Kidney tubule cell (primary cell): ENCODE data around the gene ANXA9.

Source experiments
- DNase-seq: peaks from one replicate; pipeline ENCODE4 v3.0.0-alpha.2; 2018; ENCODE audit warnings: low spot score

The ANXA9 gene

DNA sequence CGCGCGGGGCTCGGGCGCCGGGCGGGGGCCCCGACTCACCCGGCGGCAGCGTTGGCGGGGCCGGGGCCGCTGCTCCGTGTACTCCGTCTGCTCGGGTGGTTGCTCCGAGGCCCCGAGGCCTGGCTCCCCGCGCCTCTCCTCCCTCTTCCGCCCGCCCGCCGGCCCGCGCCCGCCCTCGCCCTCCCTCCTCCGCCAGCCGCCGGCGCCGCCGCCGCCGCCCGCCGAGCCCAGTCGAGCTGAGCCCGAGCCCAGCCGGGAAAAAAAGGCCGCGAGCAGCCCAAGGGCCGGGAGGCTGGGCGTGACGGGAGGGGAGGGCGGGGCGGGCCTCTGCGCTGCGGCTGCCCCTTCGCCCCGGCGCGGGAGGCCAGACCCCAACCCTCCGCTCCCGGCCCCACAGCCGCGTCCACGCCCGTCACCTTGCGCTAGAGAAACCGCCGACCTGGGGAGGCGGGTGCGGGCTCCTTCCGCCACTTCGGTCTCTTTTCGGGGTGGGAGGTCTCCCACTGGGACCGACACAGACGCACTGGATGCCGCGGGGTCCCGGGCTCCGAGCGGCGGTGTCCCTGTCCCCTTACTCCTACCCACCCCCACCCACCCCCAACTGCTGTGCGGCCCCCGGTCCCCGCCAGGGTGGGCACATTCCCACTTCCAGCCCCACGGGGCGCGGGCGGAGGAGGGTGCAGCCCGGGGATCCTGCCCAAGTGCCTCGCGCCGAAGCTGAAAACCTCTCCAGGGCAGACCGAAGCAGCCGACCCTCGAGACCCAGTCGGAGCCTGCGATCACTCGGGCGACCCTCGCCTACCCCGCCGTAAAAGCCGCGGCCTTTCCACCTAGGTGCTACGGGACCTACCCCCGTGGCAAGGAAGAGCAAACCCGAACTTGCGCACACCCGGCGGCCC lies 7.3 kb upstream of the ANXA9 start, which contains the start of gene CERS2:
Gene CERS2, minus strand, starts transcription at position 256 of the 899 bp plus-strand sequence. CDS start 5,745 bp downstream, outside the sequence.
- DNase-seq: peak; percentile 85

- no peak for DNase-seq
Observed at GRCh38 chr1:150976401-150976821, 5.7 kb upstream of the ANXA9 start.

- peak; percentile 94 for DNase-seq
Observed at GRCh38 chr1:150976879-150977694, 5.0 kb upstream of the ANXA9 start.

DNA sequence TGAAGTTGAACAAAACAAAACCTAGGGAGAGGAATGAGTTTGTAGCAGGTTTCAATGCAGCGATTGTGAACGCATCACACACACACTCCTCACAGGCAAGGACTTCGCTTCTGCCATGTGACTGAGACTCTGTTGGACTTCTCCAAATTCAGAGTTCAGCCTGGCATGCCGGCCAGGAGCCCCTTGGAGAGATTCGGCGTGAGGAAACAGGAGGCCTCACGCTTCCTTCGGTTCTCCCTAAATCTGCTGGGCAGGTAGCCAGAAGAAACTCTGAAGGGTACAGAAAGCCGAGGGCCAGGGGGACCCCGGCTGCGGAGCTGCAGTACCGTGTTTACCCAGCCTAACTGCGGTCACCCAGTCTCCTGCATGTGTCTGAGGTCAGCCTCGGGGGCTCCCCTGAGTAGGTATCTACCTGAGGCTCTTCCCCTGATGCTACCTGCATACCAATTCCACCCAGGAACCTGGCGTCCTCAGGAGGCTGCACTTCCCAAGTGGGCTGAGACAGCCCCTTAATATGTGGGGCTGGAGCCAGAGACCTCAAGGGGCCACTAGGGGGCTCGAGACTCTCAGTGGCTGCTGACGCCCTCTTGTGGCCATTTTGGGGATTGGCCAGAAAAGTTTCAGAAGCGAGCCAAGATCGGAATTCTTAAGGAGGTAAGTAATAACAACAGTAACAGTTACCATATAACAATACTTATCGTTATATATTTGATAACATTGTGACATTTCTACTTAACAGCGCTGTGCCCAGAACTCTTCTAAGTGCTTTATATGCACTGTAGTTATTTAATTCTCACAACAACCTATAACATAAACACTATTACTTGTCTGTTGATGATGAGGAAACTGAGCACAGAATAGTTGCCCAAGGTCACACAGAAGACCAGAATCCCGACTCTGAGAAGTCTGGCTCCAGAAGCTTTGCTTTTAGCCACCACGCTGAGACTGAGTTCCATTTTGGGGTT lies 2.7 kb upstream of the ANXA9 start:
- DNase-seq: peak; percentile 89

- DNase-seq: peak; percentile 64
Observed at GRCh38 chr1:150981177-150981804, 801 bp upstream of the ANXA9 start.

DNA sequence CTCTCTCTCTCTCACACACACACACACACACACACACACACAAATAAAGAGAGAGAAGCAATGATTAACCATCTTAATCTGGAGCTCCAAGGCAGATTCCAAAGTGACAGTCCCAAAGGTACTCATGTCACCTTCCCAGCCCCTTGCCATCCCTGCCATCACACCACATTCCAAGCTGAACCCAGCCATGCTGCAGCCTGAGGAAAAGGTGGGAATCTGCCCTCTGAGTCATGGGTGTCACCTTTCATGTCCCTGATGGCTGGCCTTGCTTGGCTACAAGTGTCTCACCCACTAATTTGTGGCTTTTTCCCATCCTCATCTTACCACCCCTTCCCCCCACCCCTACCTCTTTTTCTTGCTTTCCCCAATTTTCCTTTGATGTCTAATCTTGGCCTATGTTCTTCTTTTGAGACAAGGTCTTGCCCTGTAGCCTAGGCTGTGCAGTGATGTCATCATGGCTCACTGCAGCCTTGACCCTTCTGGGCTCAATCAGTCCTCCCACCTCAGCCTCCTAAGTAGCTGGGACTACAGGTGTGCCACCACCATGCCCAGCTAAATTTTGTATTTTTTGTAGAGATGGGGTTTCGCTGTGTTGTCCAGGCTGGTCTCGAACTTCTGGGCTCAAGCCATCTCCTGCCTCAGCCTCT lies 3.2 kb downstream of the ANXA9 start:
- DNase-seq: peak; percentile 61

GRCh38 chr1:150987924-150988323 lies 5.8 kb downstream of the ANXA9 start:
- no peak for DNase-seq

GRCh38 chr1:150992626-150993025 lies 10.5 kb downstream of the ANXA9 start:
- DNase-seq: peak; percentile 61

- no peak for DNase-seq
Observed at GRCh38 chr1:150994248-150994647, 12.2 kb downstream of the ANXA9 start.

DNA sequence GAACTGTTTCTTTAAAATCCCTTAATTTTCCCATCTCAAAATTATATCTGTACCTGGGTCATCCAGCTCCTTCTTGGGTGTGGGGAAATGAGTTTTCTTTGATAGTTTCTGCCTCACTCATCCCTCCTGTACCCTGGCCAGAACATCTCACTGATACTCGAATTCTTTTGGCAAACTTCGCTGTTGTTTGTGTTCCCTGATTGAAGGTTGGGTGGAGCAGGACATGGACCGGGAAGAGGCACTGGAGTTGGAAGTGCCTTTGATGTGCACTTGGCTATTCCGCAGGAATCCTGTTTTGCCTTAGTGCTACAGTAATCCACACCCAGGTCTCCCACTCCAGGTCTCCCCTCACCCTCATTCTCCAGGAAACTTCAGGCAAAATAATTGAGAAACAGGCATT lies 13.4 kb downstream of the ANXA9 start:
- no peak for DNase-seq

- no peak for DNase-seq
Observed at GRCh38 chr1:150995896-150996295, 13.8 kb downstream of the ANXA9 start.

DNA sequence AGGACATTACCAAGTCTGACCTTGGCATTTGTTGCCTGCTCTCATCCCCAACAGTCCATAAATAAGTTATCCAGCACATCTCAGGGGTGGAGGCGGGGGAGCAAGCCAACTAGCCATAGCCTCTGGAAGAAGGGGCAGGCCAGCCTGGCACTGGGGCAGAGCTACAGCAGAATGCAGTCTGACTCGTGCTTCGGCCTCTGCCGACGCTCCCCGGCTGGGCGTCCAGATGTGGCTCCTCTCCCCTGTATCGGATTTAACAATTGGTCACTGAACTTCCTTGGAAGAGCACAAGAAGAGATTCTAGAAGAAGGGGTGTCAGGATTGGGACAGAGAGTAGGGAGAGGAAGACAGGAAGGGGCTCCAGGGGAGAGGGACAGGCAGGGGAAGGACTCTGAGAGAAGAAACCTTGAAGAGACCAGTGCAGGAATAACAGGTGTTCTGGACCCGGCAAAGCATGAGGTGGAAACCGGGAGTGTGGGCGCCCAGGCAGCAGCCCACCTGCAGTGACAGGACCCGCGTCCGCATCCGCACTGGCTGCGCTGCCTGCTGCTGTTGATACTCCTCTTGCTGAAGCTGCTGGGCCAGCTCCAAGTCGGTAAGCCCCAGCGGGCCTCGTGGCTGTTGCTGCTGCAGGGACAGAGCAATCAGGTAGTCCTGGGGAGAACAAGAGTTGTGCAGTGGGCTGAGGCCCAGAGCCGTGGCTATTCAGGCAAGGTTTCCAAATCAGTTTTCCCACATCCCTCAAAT lies 15.2 kb downstream of the ANXA9 start:
- DNase-seq: no peak

GRCh38 chr1:150997949-150998348 lies 15.9 kb downstream of the ANXA9 start:
- DNase-seq: no peak

DNA sequence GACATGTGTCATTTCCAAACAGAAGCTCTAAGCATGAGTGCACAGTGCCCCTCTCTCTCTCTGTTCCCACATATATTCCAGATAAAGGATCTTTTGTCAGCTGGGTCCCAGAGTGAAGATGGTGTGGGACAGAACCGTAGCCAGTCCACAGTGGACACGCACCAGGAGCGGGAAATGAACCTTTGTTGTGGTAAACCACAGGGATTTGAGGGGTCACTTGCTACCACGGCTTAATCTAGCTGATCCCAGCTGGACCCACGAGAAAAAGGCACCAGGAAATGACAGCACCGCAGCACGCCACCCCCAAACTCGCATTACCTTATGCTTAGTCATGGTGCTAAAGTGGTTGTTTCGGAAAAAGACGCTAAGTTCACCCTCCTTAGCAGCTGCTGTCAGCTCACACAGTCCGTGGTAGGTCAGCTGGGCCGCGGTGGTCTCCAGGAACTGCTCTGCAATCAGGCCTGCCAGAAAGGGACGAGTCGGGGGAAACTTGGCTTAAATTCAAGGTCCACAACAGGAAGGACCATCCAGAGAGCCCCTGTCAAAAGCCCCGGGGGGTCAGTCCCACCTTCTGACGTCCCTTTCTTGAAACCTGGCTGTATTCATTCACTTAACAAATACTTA lies 17.1 kb downstream of the ANXA9 start:
- DNase-seq: no peak

DNA sequence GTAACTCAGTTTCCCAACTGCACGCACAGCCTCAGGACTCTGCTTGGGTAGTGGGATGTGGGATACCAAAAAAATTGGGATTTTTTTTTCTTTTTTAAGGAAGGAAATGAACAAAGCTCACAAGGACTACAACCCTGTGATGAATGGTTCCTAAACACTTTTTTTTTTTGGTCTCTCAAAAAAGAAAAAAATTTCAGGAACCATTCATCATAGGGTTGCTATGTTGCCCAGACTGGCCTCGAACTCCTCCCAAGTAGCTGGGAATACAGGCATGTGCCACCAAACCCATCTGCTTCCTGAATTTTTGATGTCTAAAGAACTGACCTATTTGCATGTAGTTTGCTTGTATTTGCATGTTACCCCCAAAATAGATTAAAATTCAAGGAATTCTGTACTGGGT lies 17.8 kb downstream of the ANXA9 start:
- DNase-seq: no peak

DNA sequence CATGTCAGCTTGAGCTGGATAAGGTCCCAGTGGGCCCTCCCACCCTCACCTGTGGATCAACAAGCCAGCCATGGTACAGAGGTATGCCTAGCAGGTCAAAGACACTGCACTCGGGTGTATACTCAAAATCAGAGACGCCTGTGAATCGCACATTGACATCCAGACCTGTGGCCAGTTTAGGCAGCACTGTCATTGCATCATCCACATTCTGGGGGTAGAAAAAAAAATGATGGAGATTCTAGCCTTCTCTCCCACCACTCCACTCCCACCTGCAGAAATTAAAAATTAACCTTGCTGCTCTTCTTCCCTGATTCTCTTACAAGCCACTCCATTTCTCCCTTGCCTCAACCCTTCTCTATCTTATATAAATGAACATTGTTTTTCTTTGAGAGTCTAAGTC lies 18.3 kb downstream of the ANXA9 start:
- DNase-seq: no peak

GRCh38 chr1:151001602-151002001 lies 19.5 kb downstream of the ANXA9 start:
- peak; percentile 43 for DNase-seq

- DNase-seq: no peak
Observed at GRCh38 chr1:151002051-151002450, 20.0 kb downstream of the ANXA9 start.

DNA sequence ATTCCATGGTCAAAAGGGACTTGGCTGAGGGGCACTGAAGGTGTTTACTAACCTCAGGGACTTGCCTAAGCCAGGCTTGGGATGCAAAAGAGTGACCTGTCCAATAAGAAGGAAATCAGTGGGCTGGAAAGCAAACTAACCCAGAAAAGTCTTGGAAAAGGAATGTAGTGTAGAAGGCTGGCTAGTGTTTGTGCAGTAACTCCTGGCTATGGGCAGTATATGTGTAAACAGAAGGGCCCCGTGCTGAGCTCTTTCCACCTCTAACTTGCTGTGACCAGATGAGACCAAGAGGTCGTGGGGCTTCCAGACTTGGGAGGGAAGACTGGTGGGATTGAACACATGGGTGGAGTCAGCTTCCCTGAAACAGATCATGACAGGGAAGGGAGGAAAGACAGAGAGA lies 20.5 kb downstream of the ANXA9 start:
- peak; percentile 33 for DNase-seq

DNA sequence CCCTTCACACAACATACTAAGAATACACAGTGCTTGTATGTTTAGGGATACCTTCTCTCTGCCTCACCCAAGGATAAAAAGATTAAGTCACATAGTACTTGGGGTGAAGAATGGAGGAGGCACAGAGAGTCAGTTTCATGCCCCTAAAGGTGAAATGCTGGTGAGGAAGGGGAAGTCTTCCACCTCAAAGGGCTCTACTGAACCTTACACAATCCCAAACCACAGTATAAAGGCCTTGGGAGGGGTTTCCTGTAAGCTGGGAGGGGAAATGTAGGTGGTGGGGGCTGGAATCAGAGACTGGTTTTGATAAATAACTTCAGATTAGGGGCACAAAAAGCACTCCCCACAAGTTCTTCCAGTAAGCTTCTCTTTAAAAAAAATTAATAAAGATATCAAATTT lies 21.1 kb downstream of the ANXA9 start:
- no peak for DNase-seq
